H9 (cell line): ENCODE data around the gene KLK2. TPM values are rescaled to one million over a fixed set of nuclear protein-coding genes. Genes with fewer than 3 reads are reported as not detected.
A peak's percentile ranks its signal among the peaks of the same experiment; 100 is the strongest.

Experiments
- DNase-seq: peaks from one replicate; pipeline ENCODE4 v3.0.0-alpha.2; 2017
- H2AFZ ChIP-seq: one replicate; pipeline ENCODE4 v1.6.1; 2013; ENCODE audit warnings: mild to moderate bottlenecking, low read length, control low read depth, moderate library complexity
- H2AK5ac ChIP-seq: 2 replicates; pipeline ENCODE4 v1.6.1; 2013; ENCODE audit warnings: low read length, control low read depth, mixed read lengths; ENCODE audit not compliant: insufficient read length
- H2BK120ac ChIP-seq: one replicate; pipeline ENCODE4 v1.6.1; 2013; ENCODE audit warnings: low read depth, mild to moderate bottlenecking, low read length, control low read depth, inconsistent platforms; ENCODE audit not compliant: poor library complexity, severe bottlenecking
- H2BK12ac ChIP-seq: 2 replicates; pipeline ENCODE4 v1.6.1; 2013; ENCODE audit warnings: low read length, control low read depth, mixed read lengths, low read depth; ENCODE audit not compliant: insufficient read length
- H2BK15ac ChIP-seq: 2 replicates; pipeline ENCODE4 v1.6.1; 2013; ENCODE audit warnings: low read depth, low read length, control low read depth
- H2BK20ac ChIP-seq: one replicate; pipeline ENCODE4 v1.6.1; 2013; ENCODE audit warnings: low read depth, mild to moderate bottlenecking, low read length, control low read depth, inconsistent platforms; ENCODE audit not compliant: poor library complexity, severe bottlenecking
- H2BK5ac ChIP-seq: 2 replicates; pipeline ENCODE4 v1.6.1; 2013; ENCODE audit warnings: low read length, control low read depth, mixed read lengths; ENCODE audit not compliant: insufficient read length
- H3K14ac ChIP-seq: 2 replicates; pipeline ENCODE4 v1.6.1; 2013; ENCODE audit warnings: low read length, control low read depth; ENCODE audit not compliant: insufficient read depth
- H3K18ac ChIP-seq: 2 replicates; pipeline ENCODE4 v1.6.1; 2013; ENCODE audit warnings: low read depth, mild to moderate bottlenecking, mixed read lengths, low read length, control low read depth; ENCODE audit not compliant: insufficient read length
- H3K23ac ChIP-seq: 2 replicates; pipeline ENCODE4 v1.6.1; 2013; ENCODE audit warnings: low read length, control low read depth, mixed read lengths, low read depth; ENCODE audit not compliant: insufficient read length
- H3K23me2 ChIP-seq: 2 replicates; pipeline ENCODE4 v1.6.1; 2013; ENCODE audit warnings: low read depth, mild to moderate bottlenecking, mixed read lengths, low read length, control low read depth; ENCODE audit not compliant: insufficient read length, poor library complexity, severe bottlenecking
- H3K27ac ChIP-seq: 2 replicates; pipeline ENCODE4 v1.5.1; 2013; ENCODE audit warnings: low read length, control low read depth, mixed read lengths, low read depth; ENCODE audit not compliant: insufficient read length
- H3K27me3 ChIP-seq: 2 replicates; pipeline ENCODE4 v1.6.1; 2013; ENCODE audit warnings: low read length, control low read depth, inconsistent platforms; ENCODE audit not compliant: insufficient read depth
- H3K4ac ChIP-seq: 2 replicates; pipeline ENCODE4 v1.6.1; 2013; ENCODE audit warnings: low read depth, mild to moderate bottlenecking, control low read depth, inconsistent platforms, low read length, moderate library complexity
- H3K4me1 ChIP-seq: 2 replicates; pipeline ENCODE4 v1.6.1; 2013; ENCODE audit warnings: low read length, control low read depth, inconsistent platforms; ENCODE audit not compliant: insufficient read depth
- H3K4me2 ChIP-seq: 2 replicates; pipeline ENCODE4 v1.6.1; 2013; ENCODE audit warnings: low read length, control low read depth, mixed read lengths; ENCODE audit not compliant: insufficient read length, insufficient read depth
- H3K56ac ChIP-seq: 2 replicates; pipeline ENCODE4 v1.6.1; 2013; ENCODE audit warnings: low read depth, mild to moderate bottlenecking, mixed read lengths, low read length, control low read depth; ENCODE audit not compliant: insufficient read length
- H3K79me1 ChIP-seq: 2 replicates; pipeline ENCODE4 v1.6.1; 2013; ENCODE audit warnings: low read depth, mild to moderate bottlenecking, moderate library complexity, low read length, control low read depth, inconsistent platforms; ENCODE audit not compliant: insufficient read depth, poor library complexity, severe bottlenecking
- H3K79me2 ChIP-seq: 2 replicates; pipeline ENCODE4 v1.6.1; 2013; ENCODE audit warnings: low read length, control low read depth, inconsistent platforms; ENCODE audit not compliant: insufficient read depth
- H3K9ac ChIP-seq: 2 replicates; pipeline ENCODE4 v1.6.1; 2013; ENCODE audit warnings: low read length, control low read depth, mixed read lengths; ENCODE audit not compliant: insufficient read length; ENCODE audit errors: extremely low read depth
- H3K9me3 ChIP-seq: one replicate; pipeline ENCODE4 v1.6.1; 2013; ENCODE audit warnings: low read depth, low read length, inconsistent platforms; ENCODE audit not compliant: control insufficient read depth
- H3T11ph ChIP-seq: one replicate; pipeline ENCODE4 v1.6.1; 2013; ENCODE audit warnings: mild to moderate bottlenecking, low read length, control low read depth, inconsistent platforms
- H4K20me1 ChIP-seq: one replicate; pipeline ENCODE4 v1.6.1; 2013; ENCODE audit not compliant: control insufficient read depth, insufficient read length, insufficient read depth
- H4K5ac ChIP-seq: 2 replicates; pipeline ENCODE4 v1.6.1; 2013; ENCODE audit warnings: low read depth, mild to moderate bottlenecking, mixed read lengths, low read length, control low read depth; ENCODE audit not compliant: insufficient read length
- H4K8ac ChIP-seq: replicated peaks from 2 replicates; pipeline ENCODE4 v1.6.1; 2013; ENCODE audit warnings: low read length, control low read depth, mixed read lengths, low read depth; ENCODE audit not compliant: insufficient read length
- H4K91ac ChIP-seq: 2 replicates; pipeline ENCODE4 v1.6.1; 2013; ENCODE audit warnings: low read depth, mild to moderate bottlenecking, moderate library complexity, mixed read lengths, low read length, control low read depth; ENCODE audit not compliant: insufficient read length
- H3K27ac Mint-ChIP-seq, 3 experiments: 2 replicates in 2 of 3; 3 replicates in 1 of 3; pipeline ENCODE4 v1.8.0; 2020 to 2021; ENCODE audit warnings: mixed read lengths in 3 of 3, mild to moderate bottlenecking in 1 of 3, moderate library complexity in 1 of 3
- H3K27me3 Mint-ChIP-seq: 2 replicates; pipeline ENCODE4 v1.8.0; 2021; ENCODE audit warnings: low read depth, mild to moderate bottlenecking, moderate library complexity, mixed read lengths
- H3K36me3 Mint-ChIP-seq, 3 experiments: 2 replicates in 2 of 3; 3 replicates in 1 of 3; pipeline ENCODE4 v1.8.0; 2020 to 2021; ENCODE audit warnings: low read depth in 3 of 3, mixed read lengths in 3 of 3; ENCODE audit not compliant: insufficient read depth in 1 of 3
- H3K4me1 Mint-ChIP-seq, 2 experiments: 2 replicates each; pipeline ENCODE4 v1.8.0; 2020; ENCODE audit warnings: mixed read lengths in 2 of 2
- H3K4me3 Mint-ChIP-seq, 2 experiments: 2 replicates in 1 of 2; 3 replicates in 1 of 2; pipeline ENCODE4 v1.8.0; 2020 to 2021; ENCODE audit warnings: mild to moderate bottlenecking in 2 of 2, mixed read lengths in 2 of 2, moderate library complexity in 1 of 2
- H3K9me3 Mint-ChIP-seq, 2 experiments: 2 replicates in 1 of 2; 3 replicates in 1 of 2; pipeline ENCODE4 v1.8.0; 2020; ENCODE audit warnings: mild to moderate bottlenecking in 2 of 2, mixed read lengths in 2 of 2, moderate library complexity in 1 of 2
- WGBS: extraction: QIAGEN DNeasy Blood & Tissue Kit; methylation state at CpG from one replicate; pipeline ENCODE4 v1.1.7; 2013; ENCODE audit warnings: missing lambda C conversion rate, low lambda C conversion rate, mixed read lengths; ENCODE audit not compliant: insufficient read length; ENCODE audit errors: extremely low coverage; 5-methylcytosine and 5-hydroxymethylcytosine counted together
- total RNA-seq: library from RNA; stranded (reverse); gene quantifications from 2 replicates; pipeline ENCODE4 v1.2.1, GENCODE V29; 2021
- TF ChIP-seq, protein P1 (sequence below): fragments of 200-600 bp; sonication (generic); conservative IDR thresholded peaks from 3 replicates; pipeline ENCODE4 v1.8.0; 2021; ENCODE audit warnings: antibody characterized with exemption, mild to moderate bottlenecking

Gene KLK2
- total RNA-seq, 1 experiment from 2014 or later: not detected

DNA sequence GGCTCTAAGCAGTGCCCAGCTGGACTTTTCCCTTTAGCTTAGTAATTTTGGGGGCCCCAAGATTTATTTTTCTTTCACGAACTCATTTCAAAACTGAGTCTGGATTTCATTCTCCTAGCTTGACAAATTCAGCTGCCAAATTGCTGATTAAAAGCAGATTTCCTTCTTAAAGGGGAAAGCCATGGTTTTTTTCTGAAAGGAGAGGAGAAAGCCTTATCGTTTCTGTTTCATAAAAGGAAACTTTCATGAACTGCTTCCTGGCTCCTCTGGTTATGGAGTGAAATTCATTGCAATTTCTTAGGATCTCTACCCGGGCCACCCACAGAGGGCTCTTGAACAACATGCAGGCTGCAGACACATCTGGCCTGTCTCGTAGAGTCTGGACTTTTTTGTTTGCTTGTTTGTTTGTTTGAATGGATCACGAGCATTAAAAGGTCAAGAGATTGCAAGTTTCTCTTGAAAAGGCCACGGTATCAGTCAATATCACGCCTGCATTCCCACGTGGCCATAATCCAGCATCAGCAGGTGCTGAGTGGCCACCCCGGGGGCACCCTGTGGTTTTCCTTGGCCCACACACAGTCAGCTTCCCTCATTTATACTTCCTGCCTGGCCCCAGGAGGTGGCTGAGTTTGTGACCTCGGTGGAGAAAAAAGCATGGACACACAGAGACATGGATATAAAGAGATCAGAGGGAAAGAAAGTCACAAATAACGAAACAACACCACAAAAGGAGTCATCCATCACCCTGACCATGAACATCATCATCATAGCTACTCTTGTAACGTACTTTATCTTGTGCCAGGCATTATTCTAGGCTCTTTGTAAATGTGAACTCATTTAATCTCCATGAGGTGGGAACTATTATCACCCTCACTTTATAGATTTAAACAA, 48.4 kb downstream of the KLK2 start:
- DNase-seq: no peak
- Mint-ChIP-seq H3K27ac (peak overlapping the region in 1 of 3 experiments; percentile 19; a peak in 2 of 7 replicates), H3K4me3 (peak overlapping the region in 1 of 2 experiments; percentile 65; a peak in 3 of 5 replicates), H3K4me1 (peaks cover 13 to 14% of the 10 kb centered on the region in 2 experiments), H3K27me3 (peaks cover 62% of the 10 kb centered on the region), H3K9me3 (no peaks in the 10 kb centered on the region), H3K36me3 (no peaks in the 10 kb centered on the region)
- H3K23ac ChIP-seq: no peak overlapping the region
- H2BK12ac ChIP-seq: no peak overlapping the region
- H3K27me3 ChIP-seq: no peaks in the 10 kb centered on the region
- H3K9me3 ChIP-seq: no peaks in the 10 kb centered on the region
- H3K56ac ChIP-seq: no peak overlapping the region
- H3K9ac ChIP-seq: no peak overlapping the region
- peak overlapping the region; percentile 3 for H3K4me2 ChIP-seq
- no peak overlapping the region for H3T11ph ChIP-seq
- H3K14ac ChIP-seq: no peak overlapping the region
- H3K23me2 ChIP-seq: no peaks in the 10 kb centered on the region
- no peak overlapping the region for H3K4ac ChIP-seq
- H4K8ac ChIP-seq: no peak overlapping the region
- no peaks in the 10 kb centered on the region for H3K79me2 ChIP-seq
- H3K79me1 ChIP-seq: no peaks in the 10 kb centered on the region
- no peak overlapping the region for H2AFZ ChIP-seq
- H3K27ac ChIP-seq: no peak overlapping the region
- H4K20me1 ChIP-seq: no peaks in the 10 kb centered on the region
- H4K5ac ChIP-seq: no peak overlapping the region
- H2BK5ac ChIP-seq: no peak overlapping the region
- H2AK5ac ChIP-seq: no peak overlapping the region
- no peaks in the 10 kb centered on the region for H3K4me1 ChIP-seq
- no peak overlapping the region for H2BK120ac ChIP-seq
- H3K18ac ChIP-seq: no peak overlapping the region
- no CpG with 5 or more reads among the region's 12 CpGs for WGBS
- TF ChIP-seq, protein P1, sequence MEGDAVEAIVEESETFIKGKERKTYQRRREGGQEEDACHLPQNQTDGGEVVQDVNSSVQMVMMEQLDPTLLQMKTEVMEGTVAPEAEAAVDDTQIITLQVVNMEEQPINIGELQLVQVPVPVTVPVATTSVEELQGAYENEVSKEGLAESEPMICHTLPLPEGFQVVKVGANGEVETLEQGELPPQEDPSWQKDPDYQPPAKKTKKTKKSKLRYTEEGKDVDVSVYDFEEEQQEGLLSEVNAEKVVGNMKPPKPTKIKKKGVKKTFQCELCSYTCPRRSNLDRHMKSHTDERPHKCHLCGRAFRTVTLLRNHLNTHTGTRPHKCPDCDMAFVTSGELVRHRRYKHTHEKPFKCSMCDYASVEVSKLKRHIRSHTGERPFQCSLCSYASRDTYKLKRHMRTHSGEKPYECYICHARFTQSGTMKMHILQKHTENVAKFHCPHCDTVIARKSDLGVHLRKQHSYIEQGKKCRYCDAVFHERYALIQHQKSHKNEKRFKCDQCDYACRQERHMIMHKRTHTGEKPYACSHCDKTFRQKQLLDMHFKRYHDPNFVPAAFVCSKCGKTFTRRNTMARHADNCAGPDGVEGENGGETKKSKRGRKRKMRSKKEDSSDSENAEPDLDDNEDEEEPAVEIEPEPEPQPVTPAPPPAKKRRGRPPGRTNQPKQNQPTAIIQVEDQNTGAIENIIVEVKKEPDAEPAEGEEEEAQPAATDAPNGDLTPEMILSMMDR: no peak
- no peak overlapping the region for H2BK20ac ChIP-seq
- no peak overlapping the region for H4K91ac ChIP-seq
- H2BK15ac ChIP-seq: no peak overlapping the region
